Neutrophil (primary cell): ENCODE results near the gene ZNF423.

Experiments
- H3K27ac ChIP-seq: fragments of 200-600 bp; sonication (generic); 2 replicates; pipeline ENCODE4 v1.5.1; 2016; ENCODE audit warnings: mild to moderate bottlenecking, moderate library complexity
- H3K27me3 ChIP-seq: fragments of 200-600 bp; sonication (generic); 2 replicates; pipeline ENCODE4 v1.6.0; 2016; ENCODE audit warnings: mild to moderate bottlenecking
- H3K36me3 ChIP-seq: fragments of 200-600 bp; sonication (generic); 2 replicates; pipeline ENCODE4 v1.5.1; 2017
- H3K4me1 ChIP-seq, 2 experiments: fragments of 200-600 bp in 1 of 2; sonication (generic) in 1 of 2; 1 replicate in 1 of 2; 2 replicates in 1 of 2; pipeline versions ENCODE4 v1.5.1 to v1.6.1; 2013 to 2016; ENCODE audit warnings: low read depth in 1 of 2, low read length in 1 of 2, mild to moderate bottlenecking in 1 of 2, moderate library complexity in 1 of 2; ENCODE audit not compliant: control insufficient read depth in 1 of 2, insufficient read depth in 1 of 2
- H3K4me3 ChIP-seq, 2 experiments: fragments of 200-600 bp in 1 of 2; sonication (generic) in 1 of 2; 1 replicate in 1 of 2; 2 replicates in 1 of 2; pipeline ENCODE4 v1.5.1; 2013 to 2016; ENCODE audit warnings: low read depth in 1 of 2, low read length in 1 of 2, mild to moderate bottlenecking in 1 of 2, moderate library complexity in 1 of 2
- H3K9me3 ChIP-seq: fragments of 200-600 bp; sonication (generic); 2 replicates; pipeline ENCODE4 v1.5.1; 2016
- TF ChIP-seq, protein P1 (sequence below): fragments of 200-600 bp; sonication (generic); IDR thresholded peaks from 2 replicates; pipeline ENCODE4 v1.5.1; 2016; ENCODE audit warnings: antibody characterized with exemption

The ZNF423 gene

DNA sequence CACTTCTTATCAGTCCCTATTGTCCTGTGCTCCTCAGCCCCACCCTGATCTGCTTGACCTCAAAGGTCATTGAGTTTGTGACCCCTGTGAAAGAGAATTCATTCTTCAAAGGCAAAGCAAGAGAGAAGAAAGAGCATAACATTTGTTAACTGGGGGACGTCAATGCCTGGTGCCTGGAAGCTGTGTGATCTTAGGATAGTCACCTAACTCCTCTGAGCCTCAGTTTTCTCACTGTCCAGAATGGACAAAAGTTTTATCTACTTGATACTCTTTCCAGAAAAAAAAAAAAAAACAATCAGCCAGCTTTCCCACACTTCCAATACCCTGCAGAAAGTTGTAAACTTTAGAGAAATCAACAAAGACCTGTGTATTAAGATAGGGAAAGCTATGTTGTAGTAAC lies 309.2 kb downstream of the ZNF423 start:
- TF ChIP-seq, protein P1, sequence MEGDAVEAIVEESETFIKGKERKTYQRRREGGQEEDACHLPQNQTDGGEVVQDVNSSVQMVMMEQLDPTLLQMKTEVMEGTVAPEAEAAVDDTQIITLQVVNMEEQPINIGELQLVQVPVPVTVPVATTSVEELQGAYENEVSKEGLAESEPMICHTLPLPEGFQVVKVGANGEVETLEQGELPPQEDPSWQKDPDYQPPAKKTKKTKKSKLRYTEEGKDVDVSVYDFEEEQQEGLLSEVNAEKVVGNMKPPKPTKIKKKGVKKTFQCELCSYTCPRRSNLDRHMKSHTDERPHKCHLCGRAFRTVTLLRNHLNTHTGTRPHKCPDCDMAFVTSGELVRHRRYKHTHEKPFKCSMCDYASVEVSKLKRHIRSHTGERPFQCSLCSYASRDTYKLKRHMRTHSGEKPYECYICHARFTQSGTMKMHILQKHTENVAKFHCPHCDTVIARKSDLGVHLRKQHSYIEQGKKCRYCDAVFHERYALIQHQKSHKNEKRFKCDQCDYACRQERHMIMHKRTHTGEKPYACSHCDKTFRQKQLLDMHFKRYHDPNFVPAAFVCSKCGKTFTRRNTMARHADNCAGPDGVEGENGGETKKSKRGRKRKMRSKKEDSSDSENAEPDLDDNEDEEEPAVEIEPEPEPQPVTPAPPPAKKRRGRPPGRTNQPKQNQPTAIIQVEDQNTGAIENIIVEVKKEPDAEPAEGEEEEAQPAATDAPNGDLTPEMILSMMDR: no peak
- Histone ChIP-seq H3K27me3 (no peaks in the 10 kb centered on the region), H3K9me3 (no peaks in the 10 kb centered on the region), H3K36me3 (no peaks in the 10 kb centered on the region), H3K27ac (no peak overlapping the region), H3K4me3 (no peak overlapping the region), H3K4me1 (no peaks in the 10 kb centered on the region)

DNA sequence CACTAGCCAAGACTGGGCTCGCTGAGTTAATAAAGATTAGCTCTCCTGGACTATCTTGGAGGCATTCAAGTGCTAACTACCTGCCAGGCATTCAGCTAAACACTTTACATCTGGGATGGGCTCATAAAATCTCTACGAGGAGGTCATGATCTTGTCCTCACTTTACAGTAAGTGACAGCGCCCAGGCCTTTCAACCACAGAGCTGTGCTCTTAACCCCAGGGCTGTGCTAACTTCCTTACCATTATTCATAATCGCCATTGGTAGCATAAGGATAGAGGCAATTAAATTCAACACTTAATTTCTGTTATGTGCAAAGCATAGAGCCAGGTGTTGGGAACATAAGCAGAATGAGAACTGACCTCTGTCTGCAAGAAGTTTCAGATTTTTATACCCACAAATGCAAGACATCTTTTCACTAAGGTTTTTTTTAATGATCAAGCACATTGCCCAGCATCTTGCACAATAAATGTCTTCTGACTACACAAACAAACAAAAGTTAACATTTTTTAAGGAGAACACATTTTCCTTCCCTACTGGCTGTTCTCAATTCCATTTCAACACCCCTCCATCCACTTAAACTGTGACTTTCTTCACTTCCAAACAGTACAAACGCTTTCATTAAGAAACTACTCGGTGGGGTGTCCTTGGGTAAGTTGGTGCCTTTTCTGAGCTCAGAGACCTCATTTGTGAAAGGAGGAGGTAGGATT lies 310.0 kb downstream of the ZNF423 start:
- Histone ChIP-seq H3K4me3 (no peak overlapping the region), H3K9me3 (no peaks in the 10 kb centered on the region), H3K27ac (no peak overlapping the region), H3K4me1 (no peaks in the 10 kb centered on the region), H3K27me3 (no peaks in the 10 kb centered on the region), H3K36me3 (no peaks in the 10 kb centered on the region)
- TF ChIP-seq, protein P1: no peak

DNA sequence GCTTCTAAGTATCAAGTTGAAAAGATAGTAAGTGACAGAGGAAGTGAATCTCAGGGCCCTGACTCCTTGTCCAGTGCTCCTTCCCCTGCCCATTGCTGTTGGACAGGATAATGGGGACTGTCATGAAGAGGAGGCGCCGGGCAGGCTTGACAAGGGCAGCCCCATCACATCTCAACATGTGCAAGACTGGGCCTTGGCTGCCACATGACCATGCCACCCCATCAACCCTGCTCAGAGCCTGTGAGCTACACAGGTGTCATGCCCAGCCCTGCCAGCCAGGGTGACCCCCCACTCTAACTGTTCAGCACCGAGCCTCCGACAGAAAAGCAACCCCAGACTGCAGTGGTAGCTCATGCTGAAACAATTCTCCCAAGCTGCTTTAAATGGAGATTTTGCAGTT lies 310.7 kb downstream of the ZNF423 start:
- TF ChIP-seq, protein P1: no peak
- H3K36me3 ChIP-seq: no peaks in the 10 kb centered on the region
- H3K27me3 ChIP-seq: no peaks in the 10 kb centered on the region
- no peaks in the 10 kb centered on the region for H3K9me3 ChIP-seq
- no peaks in the 10 kb centered on the region for H3K4me1 ChIP-seq
- no peak overlapping the region for H3K27ac ChIP-seq
- no peak overlapping the region for H3K4me3 ChIP-seq

DNA sequence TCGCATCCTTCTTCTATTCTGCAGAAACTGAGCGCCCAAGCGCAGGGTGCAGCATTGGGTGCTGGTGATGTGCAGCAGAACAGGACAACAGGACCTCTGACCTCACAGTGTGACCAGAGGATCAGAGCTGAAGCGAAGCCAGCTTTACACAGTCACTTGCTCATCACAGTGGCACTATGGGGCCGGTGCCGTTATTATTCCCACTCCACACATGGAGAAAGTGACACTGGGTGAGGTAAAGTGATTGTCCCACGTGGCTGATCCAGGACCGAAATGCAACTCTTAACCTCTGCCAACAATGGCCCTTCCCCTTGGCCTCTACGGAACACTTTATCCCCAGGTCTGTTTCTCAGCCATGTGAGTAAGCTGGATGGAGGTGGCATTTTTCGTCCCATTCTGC lies 311.1 kb downstream of the ZNF423 start:
- H3K4me1 ChIP-seq: no peaks in the 10 kb centered on the region
- TF ChIP-seq, protein P1: no peak
- H3K27me3 ChIP-seq: no peaks in the 10 kb centered on the region
- no peaks in the 10 kb centered on the region for H3K36me3 ChIP-seq
- H3K27ac ChIP-seq: no peak overlapping the region
- no peaks in the 10 kb centered on the region for H3K9me3 ChIP-seq
- no peak overlapping the region for H3K4me3 ChIP-seq

DNA sequence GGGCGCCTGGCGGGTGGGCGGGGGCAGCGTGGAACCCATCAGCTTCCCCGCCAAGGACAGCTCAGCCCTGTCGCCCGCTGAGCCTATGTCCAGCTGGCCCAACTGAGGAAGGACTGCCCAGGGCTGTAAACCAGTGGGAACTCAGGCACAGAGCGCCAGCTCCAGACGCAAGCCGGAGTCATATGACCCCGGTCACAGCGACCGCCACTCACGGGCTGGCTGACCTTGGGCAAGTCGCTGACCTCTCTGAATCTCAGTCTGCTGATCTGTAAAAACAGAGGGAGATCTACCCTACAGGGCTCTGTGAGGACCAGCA lies 312.3 kb downstream of the ZNF423 start:
- Histone ChIP-seq H3K27ac (no peak overlapping the region), H3K4me1 (no peaks in the 10 kb centered on the region), H3K9me3 (no peaks in the 10 kb centered on the region), H3K27me3 (no peaks in the 10 kb centered on the region), H3K36me3 (no peaks in the 10 kb centered on the region), H3K4me3 (no peak overlapping the region)
- TF ChIP-seq, protein P1: no peak
